Measurements from ENCODE around the gene SOX4. TPM values are rescaled to one million over a fixed set of nuclear protein-coding genes. Genes with fewer than 3 reads are reported as not detected.

The SOX4 gene
- total RNA-seq, 8 experiments from 2014 or later, result 4.5 to 195 (median 137) TPM

DNA sequence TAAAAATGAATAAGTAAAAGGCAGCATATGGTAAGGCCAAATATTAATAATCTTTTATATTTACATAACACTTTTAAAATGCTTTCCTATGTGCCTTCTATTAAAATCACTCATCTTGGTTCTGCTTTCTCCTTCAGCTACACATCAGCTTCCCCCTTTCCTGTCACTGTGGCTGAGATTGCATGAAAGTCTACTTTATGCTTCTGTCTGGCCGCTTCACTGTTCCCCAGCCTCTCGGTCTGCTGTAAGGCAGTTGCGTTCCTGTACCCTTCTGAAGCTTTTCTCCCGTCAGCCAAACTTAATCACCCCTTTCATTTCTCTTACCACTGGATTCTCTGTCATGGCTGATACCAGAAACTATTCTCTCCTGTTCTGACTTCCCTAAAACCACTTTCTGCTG, 34.6 kb downstream of the SOX4 start:
- Histone ChIP-seq H3K4me1 (replicated peaks in 1 of 2) (no peaks in the 10 kb centered on the region), H3K4me3 (no peak overlapping the region), H3K27ac (no peak overlapping the region)
- 68 to 95% (median 90%) methylated on average over 1 to 4 of the region's 4 CpGs; no CpG with 5 or more reads in 3 of the 10 experiments for WGBS, 10 experiments
- no peak for ATAC-seq (replicated peaks in 6 of 8)
- in situ Hi-C loops (cut with MboI; ENCODE audit: low pct_unique_long_range_greater_than_20kb in 2 of 9, low sequenced_read_pairs in 9 of 9, unreplicated experiment in 9 of 9), result no loop called here

DNA sequence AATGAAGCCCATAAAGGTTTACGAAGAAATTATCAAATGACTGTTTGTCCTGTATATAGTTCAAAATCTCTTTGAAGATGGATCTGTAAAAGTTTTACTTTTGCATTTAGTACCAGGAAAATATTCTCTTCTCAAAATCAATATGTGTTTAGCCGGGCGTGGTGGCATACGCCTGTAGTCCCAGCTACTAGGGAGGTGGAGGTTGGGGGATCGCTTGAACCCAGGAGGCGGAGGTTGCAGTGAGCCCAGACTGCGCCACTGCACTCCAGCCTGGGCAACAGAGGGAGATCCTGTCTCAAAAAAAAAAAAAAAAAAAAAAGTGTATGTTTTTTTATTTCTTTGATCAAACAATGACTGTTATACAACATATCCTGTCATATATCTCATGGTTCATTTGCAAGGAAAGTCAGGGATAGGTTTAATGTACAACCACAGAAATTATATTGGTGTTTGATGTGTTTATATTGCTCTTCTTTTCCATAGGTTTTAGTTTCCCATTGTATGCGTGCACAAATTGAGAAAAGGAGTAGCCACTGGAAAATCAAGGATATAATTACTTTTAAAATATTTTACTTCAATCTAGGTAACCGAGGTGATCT, 40.1 kb downstream of the SOX4 start:
- 73 to 97% (median 91%) methylated on average over 1 to 8 of the region's 9 CpGs for WGBS, 10 experiments

GRCh38 chr6:21634582-21634981, 41.0 kb downstream of the SOX4 start:
- in situ Hi-C loops (cut with MboI; ENCODE audit: low pct_unique_long_range_greater_than_20kb in 2 of 9, low sequenced_read_pairs in 9 of 9, unreplicated experiment in 9 of 9), result no loop called here
- no peak overlapping the region for H3K4me3 ChIP-seq
- no peak overlapping the region for H3K27ac ChIP-seq
- WGBS, 10 experiments, result 0 to 100% (median 61%) methylated on average over 1 to 4 of the region's 4 CpGs
- H3K4me1 ChIP-seq (replicated peaks in 1 of 2), result no peaks in the 10 kb centered on the region
- no peak for ATAC-seq (replicated peaks in 6 of 8)

More for the DNA sequence above, 40.1 kb downstream of the SOX4 start:
- Histone ChIP-seq H3K4me1 (replicated peaks in 1 of 2) (no peaks in the 10 kb centered on the region), H3K4me3 (no peak overlapping the region), H3K27ac (no peak overlapping the region)
- in situ Hi-C loops (cut with MboI; ENCODE audit: low pct_unique_long_range_greater_than_20kb in 2 of 9, low sequenced_read_pairs in 9 of 9, unreplicated experiment in 9 of 9), result no loop called here
- no peak for ATAC-seq (replicated peaks in 6 of 8)

DNA sequence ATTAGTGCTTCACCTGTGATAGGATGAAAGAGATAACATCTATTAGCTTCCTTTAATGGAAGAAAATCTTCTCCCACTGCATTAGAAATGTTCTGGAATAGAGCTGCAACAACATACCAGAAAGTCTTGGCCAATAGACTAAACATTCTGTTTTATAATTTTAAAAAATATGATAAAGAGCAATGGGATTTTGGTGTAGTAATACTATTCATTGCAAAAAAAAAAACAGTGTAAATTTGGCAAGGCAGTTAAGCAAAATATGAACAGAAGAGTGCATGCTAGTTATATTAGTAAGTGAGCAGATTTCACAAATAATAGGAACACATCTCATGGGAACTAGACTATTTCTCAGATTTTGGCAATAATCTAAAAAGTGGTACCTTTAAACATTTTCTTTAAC, 43.3 kb downstream of the SOX4 start:
- ATAC-seq (replicated peaks in 6 of 8), result no peak
- Histone ChIP-seq H3K27ac (no peak overlapping the region), H3K4me1 (replicated peaks in 1 of 2) (no peaks in the 10 kb centered on the region), H3K4me3 (no peak overlapping the region)
- in situ Hi-C loops (cut with MboI; ENCODE audit: low pct_unique_long_range_greater_than_20kb in 2 of 9, low sequenced_read_pairs in 9 of 9, unreplicated experiment in 9 of 9), result no loop called here

GRCh38 chr6:21639316-21639715, 45.8 kb downstream of the SOX4 start:
- Histone ChIP-seq H3K4me1 (replicated peaks in 1 of 2) (no peaks in the 10 kb centered on the region), H3K27ac (no peak overlapping the region), H3K4me3 (no peak overlapping the region)
- in situ Hi-C loops (cut with MboI; ENCODE audit: low pct_unique_long_range_greater_than_20kb in 2 of 9, low sequenced_read_pairs in 9 of 9, unreplicated experiment in 9 of 9), result no loop called here
- 43 to 96% (median 68%) methylated on average over 2 to 5 of the region's 5 CpGs; no CpG with 5 or more reads in 1 of the 10 experiments for WGBS, 10 experiments
- ATAC-seq (replicated peaks in 6 of 8), result no peak
